ENCODE data around the gene CNOT8.

The CNOT8 gene

DNA sequence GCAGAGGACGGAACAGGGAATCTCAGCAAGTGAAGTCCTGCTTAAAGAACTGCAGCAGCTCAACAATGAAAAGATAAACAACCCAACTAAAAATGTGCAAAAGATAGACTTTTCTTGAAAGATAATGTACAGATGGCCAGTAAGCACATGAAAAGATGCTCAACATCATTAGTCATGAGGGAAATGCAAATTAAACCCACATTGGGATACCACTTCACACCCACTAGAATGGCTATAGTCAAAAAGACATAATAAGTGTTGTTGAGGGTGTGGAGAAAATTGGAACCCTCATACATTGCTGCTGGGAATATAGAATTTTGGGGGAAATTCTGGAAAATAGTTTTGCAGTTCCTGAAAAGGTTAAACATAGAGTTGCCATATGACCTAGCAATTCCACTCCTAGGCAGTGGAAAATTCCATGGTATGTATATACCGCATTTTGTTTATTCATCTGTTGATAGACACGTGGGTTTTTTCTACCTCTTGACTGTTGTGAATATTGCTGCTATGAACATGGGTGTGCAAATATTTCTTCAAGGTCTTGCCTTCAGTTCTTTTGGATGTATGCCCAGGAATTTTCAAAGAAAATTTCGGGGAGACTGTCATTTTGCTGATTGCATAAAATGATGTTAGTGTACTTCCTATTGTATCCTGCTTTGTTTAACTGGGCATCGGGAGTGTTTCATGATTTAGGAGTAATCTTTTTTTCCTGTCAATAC, 7.2 kb downstream of the CNOT8 start:
- TF ChIP-seq, protein P1, sequence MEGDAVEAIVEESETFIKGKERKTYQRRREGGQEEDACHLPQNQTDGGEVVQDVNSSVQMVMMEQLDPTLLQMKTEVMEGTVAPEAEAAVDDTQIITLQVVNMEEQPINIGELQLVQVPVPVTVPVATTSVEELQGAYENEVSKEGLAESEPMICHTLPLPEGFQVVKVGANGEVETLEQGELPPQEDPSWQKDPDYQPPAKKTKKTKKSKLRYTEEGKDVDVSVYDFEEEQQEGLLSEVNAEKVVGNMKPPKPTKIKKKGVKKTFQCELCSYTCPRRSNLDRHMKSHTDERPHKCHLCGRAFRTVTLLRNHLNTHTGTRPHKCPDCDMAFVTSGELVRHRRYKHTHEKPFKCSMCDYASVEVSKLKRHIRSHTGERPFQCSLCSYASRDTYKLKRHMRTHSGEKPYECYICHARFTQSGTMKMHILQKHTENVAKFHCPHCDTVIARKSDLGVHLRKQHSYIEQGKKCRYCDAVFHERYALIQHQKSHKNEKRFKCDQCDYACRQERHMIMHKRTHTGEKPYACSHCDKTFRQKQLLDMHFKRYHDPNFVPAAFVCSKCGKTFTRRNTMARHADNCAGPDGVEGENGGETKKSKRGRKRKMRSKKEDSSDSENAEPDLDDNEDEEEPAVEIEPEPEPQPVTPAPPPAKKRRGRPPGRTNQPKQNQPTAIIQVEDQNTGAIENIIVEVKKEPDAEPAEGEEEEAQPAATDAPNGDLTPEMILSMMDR (IDR thresholded peaks at IDR 0.05; ENCODE audit: low read depth, low read length, missing control alignments): no peak
- no peak overlapping the region for H3K4me3 ChIP-seq (ENCODE audit: low read depth, low read length)
- DNase-seq (ENCODE audit: low read depth): no peak

DNA sequence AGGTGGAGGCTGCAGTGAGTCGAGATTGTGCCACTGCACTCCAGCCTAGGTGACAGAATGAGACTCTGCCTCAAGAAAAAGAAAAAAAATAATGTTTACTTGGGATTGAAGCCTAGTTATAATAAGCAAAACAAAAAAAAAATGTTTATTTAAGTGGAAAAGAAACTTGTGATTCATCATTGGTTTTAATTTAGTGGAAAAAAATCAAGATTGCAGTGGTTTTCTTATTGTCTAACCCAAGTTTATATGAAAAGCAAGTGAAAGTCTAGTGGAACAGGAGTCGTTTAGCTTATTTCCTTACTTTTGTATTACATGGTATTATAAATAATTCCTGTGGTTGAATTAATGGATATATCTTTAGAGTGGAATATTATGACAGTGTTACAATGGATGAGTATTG, 8.4 kb downstream of the CNOT8 start:
- TF ChIP-seq, protein P1 (IDR thresholded peaks at IDR 0.05; ENCODE audit: low read depth, low read length, missing control alignments): no peak
- no peak overlapping the region for H3K4me3 ChIP-seq (ENCODE audit: low read depth, low read length)
- DNase-seq (ENCODE audit: low read depth): no peak

DNA sequence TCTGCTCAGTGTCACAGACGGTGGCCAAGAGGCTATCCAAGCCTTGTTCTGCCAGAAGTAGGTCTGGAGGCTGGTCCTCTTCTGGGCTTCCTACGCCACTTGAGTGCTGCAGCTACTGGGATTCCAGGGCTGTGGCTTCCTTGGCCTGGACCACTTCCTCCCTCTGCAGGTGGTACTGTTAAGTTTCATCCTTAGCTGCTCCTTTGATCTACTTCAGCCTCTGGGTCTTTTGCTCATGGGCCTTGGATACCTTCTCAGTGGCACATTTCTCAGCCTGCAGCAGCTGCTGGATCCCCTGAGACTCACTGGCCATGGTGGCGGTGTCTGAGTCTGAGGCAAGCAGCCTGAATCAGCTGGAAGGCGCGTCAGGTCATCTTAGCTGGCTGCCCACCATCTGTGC, 10.3 kb downstream of the CNOT8 start:
- TF ChIP-seq, protein P1 (IDR thresholded peaks at IDR 0.05; ENCODE audit: low read depth, low read length, missing control alignments): no peak
- no peak overlapping the region for H3K4me3 ChIP-seq (ENCODE audit: low read depth, low read length)
- no peak for DNase-seq (ENCODE audit: low read depth)

DNA sequence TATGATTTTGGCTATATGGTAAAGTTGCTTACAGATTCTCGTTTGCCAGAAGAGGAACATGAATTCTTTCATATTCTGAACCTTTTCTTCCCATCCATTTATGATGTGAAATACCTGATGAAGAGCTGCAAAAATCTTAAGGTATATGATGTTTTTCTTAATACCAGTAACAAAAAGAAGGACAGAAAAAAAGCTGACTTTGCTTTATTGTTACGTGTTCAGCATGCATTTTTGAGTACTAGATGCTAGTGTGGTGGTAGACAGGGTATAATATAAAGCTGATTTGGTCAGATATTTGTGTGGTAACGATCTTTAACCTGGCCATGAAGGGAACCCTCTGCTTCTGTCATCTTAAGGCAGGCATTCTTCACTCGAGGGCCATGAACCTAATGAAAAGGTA, 13.3 kb downstream of the CNOT8 start:
- TF ChIP-seq, protein P1 (IDR thresholded peaks at IDR 0.05; ENCODE audit: low read depth, low read length, missing control alignments): no peak
- no peak overlapping the region for H3K4me3 ChIP-seq (ENCODE audit: low read depth, low read length)
- no peak for DNase-seq (ENCODE audit: low read depth)

DNA sequence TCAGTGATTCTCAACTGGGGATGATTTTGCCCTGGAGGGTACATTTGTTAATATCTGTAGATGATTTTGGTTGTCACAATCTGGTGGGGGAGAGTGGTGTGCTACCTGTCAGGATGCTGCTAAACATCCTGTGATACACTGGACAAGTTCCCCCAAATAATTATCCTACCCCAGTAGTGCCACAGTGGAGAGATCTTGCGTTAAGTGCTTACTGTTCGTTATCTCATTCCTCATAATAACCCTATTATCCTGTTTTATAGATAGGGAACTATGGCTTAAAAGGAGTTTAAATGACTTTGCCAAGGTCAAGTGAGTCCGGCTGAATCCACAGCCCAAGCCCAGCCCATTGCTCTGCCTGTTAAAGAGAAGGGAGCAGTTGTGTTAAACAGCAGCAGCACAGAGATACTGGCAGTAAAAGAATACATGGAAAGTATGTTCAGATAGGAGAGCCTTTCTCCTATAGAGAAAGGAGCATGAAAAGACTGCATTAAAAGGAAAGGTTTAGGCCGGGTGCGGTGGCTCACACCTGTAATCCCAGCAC, 15.4 kb downstream of the CNOT8 start:
- no peak overlapping the region for H3K4me3 ChIP-seq (ENCODE audit: low read depth, low read length)
- DNase-seq (ENCODE audit: low read depth): no peak
- TF ChIP-seq, protein P1 (IDR thresholded peaks at IDR 0.05; ENCODE audit: low read depth, low read length, missing control alignments): no peak

DNA sequence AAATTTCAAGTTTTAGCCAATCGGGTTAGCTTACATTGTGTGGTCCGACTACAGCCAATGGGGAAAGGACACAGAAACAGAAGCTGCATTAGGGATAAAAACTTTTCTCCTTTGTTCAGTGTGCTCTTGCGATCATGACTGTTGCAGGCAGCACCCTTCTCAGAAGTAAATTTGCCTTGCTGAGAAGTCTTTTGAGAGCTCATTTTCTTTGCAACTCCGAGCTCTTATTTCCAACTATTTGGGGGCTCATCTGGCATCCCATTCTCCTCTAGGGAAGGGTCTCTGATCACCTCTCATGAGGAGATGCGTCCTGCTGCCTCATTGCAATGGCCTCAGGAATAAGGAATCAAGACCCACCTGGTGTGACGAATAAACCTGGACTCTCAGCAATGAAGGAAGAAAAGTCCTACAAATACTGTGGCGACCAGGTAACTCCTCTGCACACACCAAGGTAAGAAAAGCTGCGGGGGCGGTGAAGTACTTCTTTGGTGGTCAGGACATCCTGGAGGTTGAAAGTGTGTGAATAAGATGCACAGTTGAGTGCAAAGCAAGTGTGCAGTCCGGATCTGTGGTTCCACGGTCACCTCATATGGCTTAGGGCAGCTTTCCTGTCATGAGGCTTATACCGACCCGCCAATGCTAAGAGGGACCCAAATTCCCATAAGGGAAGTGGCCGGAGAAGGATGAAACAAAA, 20.4 kb downstream of the CNOT8 start:
- H3K4me3 ChIP-seq (ENCODE audit: low read depth, low read length): no peak overlapping the region
- TF ChIP-seq, protein P1 (IDR thresholded peaks at IDR 0.05; ENCODE audit: low read depth, low read length, missing control alignments): no peak
- DNase-seq (ENCODE audit: low read depth): no peak
